Liver (tissue), 9 donors: ENCODE measurements around the gene E2F8. TPM values are rescaled to one million over a fixed set of nuclear protein-coding genes. Genes with fewer than 3 reads are reported as not detected.

Experiments used
- DNase-seq: peaks from one replicate; pipeline ENCODE4 v3.0.0-alpha.2; 2017; ENCODE audit warnings: low spot score
- H3K27ac ChIP-seq, 2 donors: one replicate each; pipeline ENCODE4 v1.7.0; 2013; ENCODE audit warnings: inconsistent platforms in 2 of 2, low read length in 2 of 2, control low read depth in 1 of 2, low read depth in 1 of 2, mild to moderate bottlenecking in 1 of 2
- H3K27me3 ChIP-seq, 4 donors: one replicate each; pipeline versions ENCODE4 v1.6.1 to v1.7.0; 2013; ENCODE audit warnings: low read length in 3 of 4, inconsistent platforms in 1 of 4, mild to moderate bottlenecking in 1 of 4, moderate library complexity in 1 of 4; ENCODE audit not compliant: control insufficient read depth in 4 of 4, insufficient read depth in 4 of 4
- H3K36me3 ChIP-seq, 4 donors: one replicate each; pipeline versions ENCODE4 v1.6.1 to v1.7.0; 2013; ENCODE audit warnings: low read length in 3 of 4, mild to moderate bottlenecking in 3 of 4, low read depth in 1 of 4, moderate library complexity in 1 of 4; ENCODE audit not compliant: control insufficient read depth in 4 of 4, insufficient read depth in 3 of 4
- H3K4me1 ChIP-seq, 4 donors: one replicate each; pipeline versions ENCODE4 v1.6.1 to v1.7.0; 2013; ENCODE audit warnings: low read length in 3 of 4, mild to moderate bottlenecking in 3 of 4, moderate library complexity in 1 of 4; ENCODE audit not compliant: control insufficient read depth in 4 of 4, insufficient read depth in 4 of 4
- H3K4me3 ChIP-seq, 3 donors: one replicate each; pipeline versions ENCODE4 v1.6.1 to v1.7.0; 2013; ENCODE audit warnings: low read length in 3 of 3, control low read depth in 1 of 3, low read depth in 1 of 3, mild to moderate bottlenecking in 1 of 3
- H3K9ac ChIP-seq, 2 donors: one replicate each; pipeline ENCODE4 v1.7.0; 2013; ENCODE audit warnings: low read length in 2 of 2, mild to moderate bottlenecking in 2 of 2, moderate library complexity in 2 of 2, control low read depth in 1 of 2, low read depth in 1 of 2
- H3K9me3 ChIP-seq, 4 donors: one replicate each; pipeline versions ENCODE4 v1.6.1 to v1.7.0; 2013; ENCODE audit warnings: low read length in 3 of 4; ENCODE audit not compliant: control insufficient read depth in 4 of 4
- ATF3 ChIP-seq: IDR thresholded peaks from 2 replicates; pipeline ENCODE4 v1.6.1; 2016; ENCODE audit warnings: antibody characterized with exemption
- CTCF ChIP-seq: fragments of 150-350 bp; IDR thresholded peaks from 2 replicates; pipeline ENCODE4 v1.5.1; 2017; ENCODE audit warnings: improper control_type of control experiment, low read depth, low read length; ENCODE audit not compliant: missing input control
- EGR1 ChIP-seq, 2 donors: IDR thresholded peaks; 2 replicates each; pipeline ENCODE4 v1.6.1; 2016 to 2018; ENCODE audit warnings: antibody characterized with exemption in 2 of 2, low read depth in 2 of 2
- FOXA2 ChIP-seq: IDR thresholded peaks from 2 replicates; pipeline ENCODE4 v1.6.1; 2016; ENCODE audit warnings: antibody characterized with exemption
- GABPA ChIP-seq, 2 donors: IDR thresholded peaks in 1 of 2; conservative IDR thresholded peaks in 1 of 2; 2 replicates each; pipeline ENCODE4 v1.6.1; 2016; ENCODE audit warnings: antibody characterized with exemption in 2 of 2, mild to moderate bottlenecking in 1 of 2, moderate library complexity in 1 of 2
- HNF4A ChIP-seq, 2 donors: conservative IDR thresholded peaks; 2 replicates each; pipeline ENCODE4 v1.6.1; 2016; ENCODE audit warnings: antibody characterized with exemption in 2 of 2, mild to moderate bottlenecking in 2 of 2
- HNF4G ChIP-seq: IDR thresholded peaks from 2 replicates; pipeline ENCODE4 v1.6.1; 2016; ENCODE audit warnings: antibody characterized with exemption
- JUND ChIP-seq, 2 donors: IDR thresholded peaks; 2 replicates each; pipeline ENCODE4 v1.6.1; 2016; ENCODE audit warnings: antibody characterized with exemption in 2 of 2
- NR2F2 ChIP-seq: IDR thresholded peaks from 2 replicates; pipeline ENCODE4 v1.6.1; 2016; ENCODE audit warnings: antibody characterized with exemption
- RAD21 ChIP-seq, 2 donors: IDR thresholded peaks; 2 replicates each; pipeline ENCODE4 v1.6.1; 2016; ENCODE audit warnings: antibody characterized with exemption in 2 of 2, mild to moderate bottlenecking in 2 of 2
- RXRA ChIP-seq, 2 donors: IDR thresholded peaks; 2 replicates each; pipeline ENCODE4 v1.6.1; 2017 to 2018; ENCODE audit warnings: antibody characterized with exemption in 2 of 2, mild to moderate bottlenecking in 1 of 2
- SP1 ChIP-seq: IDR thresholded peaks from 2 replicates; pipeline ENCODE4 v1.6.1; 2018; ENCODE audit warnings: antibody characterized with exemption, mild to moderate bottlenecking
- TAF1 ChIP-seq: conservative IDR thresholded peaks from 2 replicates; pipeline ENCODE4 v1.6.1; 2016; ENCODE audit warnings: antibody characterized with exemption, mild to moderate bottlenecking
- ZBTB33 ChIP-seq: IDR thresholded peaks from 2 replicates; pipeline ENCODE4 v1.6.1; 2016; ENCODE audit warnings: antibody characterized with exemption
- WGBS: extraction: QIAGEN DNeasy Blood & Tissue Kit; methylation state at CpG from one replicate; pipeline ENCODE4 v1.1.7; 2013; 5-methylcytosine and 5-hydroxymethylcytosine counted together
- polyA plus RNA-seq, 2 donors: library from polyadenylated mRNA; stranded (reverse) in 1 of 2; unstranded in 1 of 2; fragments of 200-250 nt in 1 of 2; fragments of >200 nt in 1 of 2; fragmentation: Nextera tagmentation in 1 of 2; extraction: Ambion mirVana in 1 of 2; gene quantifications; one replicate each; pipeline versions ENCODE4 v1.2.1 to v1.2.3, GENCODE V29; 2013 to 2015
- total RNA-seq, 2 donors: library from RNA; depleted of rRNA; stranded (reverse); fragments of >200 nt; gene quantifications; one replicate each; pipeline ENCODE4 v1.2.3, GENCODE V29; 2014
- TF ChIP-seq, protein P1 (sequence below): IDR thresholded peaks from 2 replicates; pipeline ENCODE4 v1.6.1; 2016; ENCODE audit warnings: antibody characterized with exemption, mild to moderate bottlenecking
- TF ChIP-seq, protein P2 (sequence below): IDR thresholded peaks from 2 replicates; pipeline ENCODE4 v1.6.1; 2016; ENCODE audit warnings: antibody characterized with exemption
- donor health status: healthy.
- donor health status: healthy.
- donor health status: healthy.
- donor health status: healthy.
- donor health status: healthy.

Gene E2F8
- total and polyA plus RNA-seq, 4 donors, result 0.14 to 9.6 (median 0.66) TPM; not detected in 1

- DNase-seq, result no peak
- Histone ChIP-seq H3K9me3 (no peaks in the 10 kb centered on the region), H3K36me3 (no peaks in the 10 kb centered on the region), H3K4me3 (no peak overlapping the region), H3K9ac (no peak overlapping the region), H3K27ac (no peak overlapping the region), H3K27me3 (no peaks in the 10 kb centered on the region), H3K4me1 (no peaks in the 10 kb centered on the region)
- 75% methylated on average over 6 of the region's 6 CpGs for WGBS
- TF ChIP-seq JUND (IDR thresholded peaks at IDR 0.05) (no peak), NR2F2 (no peak), ATF3 (no peak), HNF4G (no peak), ZBTB33 (no peak), RXRA (IDR thresholded peaks at IDR 0.05) (no peak), GABPA (IDR thresholded peaks at IDR 0.05 in 1 of 2, conservative IDR thresholded peaks at IDR 0.05 in 1 of 2) (no peak), HNF4A (conservative IDR thresholded peaks at IDR 0.05) (no peak), TAF1 (no peak), SP1 (no peak)
- TF ChIP-seq, protein P1, sequence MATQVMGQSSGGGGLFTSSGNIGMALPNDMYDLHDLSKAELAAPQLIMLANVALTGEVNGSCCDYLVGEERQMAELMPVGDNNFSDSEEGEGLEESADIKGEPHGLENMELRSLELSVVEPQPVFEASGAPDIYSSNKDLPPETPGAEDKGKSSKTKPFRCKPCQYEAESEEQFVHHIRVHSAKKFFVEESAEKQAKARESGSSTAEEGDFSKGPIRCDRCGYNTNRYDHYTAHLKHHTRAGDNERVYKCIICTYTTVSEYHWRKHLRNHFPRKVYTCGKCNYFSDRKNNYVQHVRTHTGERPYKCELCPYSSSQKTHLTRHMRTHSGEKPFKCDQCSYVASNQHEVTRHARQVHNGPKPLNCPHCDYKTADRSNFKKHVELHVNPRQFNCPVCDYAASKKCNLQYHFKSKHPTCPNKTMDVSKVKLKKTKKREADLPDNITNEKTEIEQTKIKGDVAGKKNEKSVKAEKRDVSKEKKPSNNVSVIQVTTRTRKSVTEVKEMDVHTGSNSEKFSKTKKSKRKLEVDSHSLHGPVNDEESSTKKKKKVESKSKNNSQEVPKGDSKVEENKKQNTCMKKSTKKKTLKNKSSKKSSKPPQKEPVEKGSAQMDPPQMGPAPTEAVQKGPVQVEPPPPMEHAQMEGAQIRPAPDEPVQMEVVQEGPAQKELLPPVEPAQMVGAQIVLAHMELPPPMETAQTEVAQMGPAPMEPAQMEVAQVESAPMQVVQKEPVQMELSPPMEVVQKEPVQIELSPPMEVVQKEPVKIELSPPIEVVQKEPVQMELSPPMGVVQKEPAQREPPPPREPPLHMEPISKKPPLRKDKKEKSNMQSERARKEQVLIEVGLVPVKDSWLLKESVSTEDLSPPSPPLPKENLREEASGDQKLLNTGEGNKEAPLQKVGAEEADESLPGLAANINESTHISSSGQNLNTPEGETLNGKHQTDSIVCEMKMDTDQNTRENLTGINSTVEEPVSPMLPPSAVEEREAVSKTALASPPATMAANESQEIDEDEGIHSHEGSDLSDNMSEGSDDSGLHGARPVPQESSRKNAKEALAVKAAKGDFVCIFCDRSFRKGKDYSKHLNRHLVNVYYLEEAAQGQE, result no peak
- TF ChIP-seq, protein P2, sequence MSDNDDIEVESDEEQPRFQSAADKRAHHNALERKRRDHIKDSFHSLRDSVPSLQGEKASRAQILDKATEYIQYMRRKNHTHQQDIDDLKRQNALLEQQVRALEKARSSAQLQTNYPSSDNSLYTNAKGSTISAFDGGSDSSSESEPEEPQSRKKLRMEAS, result no peak
These were observed 7.7 kb downstream of the E2F8 start for GRCh38 chr11:19232910-19233503.

GRCh38 chr11:19229671-19230070 lies 11.1 kb downstream of the E2F8 start:
- no peaks in the 10 kb centered on the region for H3K36me3 ChIP-seq

More at GRCh38 chr11:19229671-19230070, 11.1 kb downstream of the E2F8 start:
- WGBS, result 95% methylated on average over 5 of the region's 5 CpGs
- H3K9me3 ChIP-seq, result no peaks in the 10 kb centered on the region
- H3K4me1 ChIP-seq, result no peaks in the 10 kb centered on the region
- no peak overlapping the region for H3K4me3 ChIP-seq
- DNase-seq, result no peak
- H3K9ac ChIP-seq, result no peak overlapping the region
- TF ChIP-seq CTCF (no peak), EGR1 (IDR thresholded peaks at IDR 0.05; ENCODE audit: low read depth in 2 of 2) (no peak), RAD21 (IDR thresholded peaks at IDR 0.05) (no peak), HNF4A (conservative IDR thresholded peaks at IDR 0.05) (no peak), SP1 (no peak), ATF3 (no peak), NR2F2 (no peak), FOXA2 (no peak), ZBTB33 (no peak), GABPA (IDR thresholded peaks at IDR 0.05 in 1 of 2, conservative IDR thresholded peaks at IDR 0.05 in 1 of 2) (no peak)
- TF ChIP-seq, protein P1, result no peak
- no peak overlapping the region for H3K27ac ChIP-seq
- H3K27me3 ChIP-seq, result no peaks in the 10 kb centered on the region
